Measurements from ENCODE around the gene RABGEF1.
"Not testable (repeated sequence)": the region's sequence is repeated elsewhere in the genome, so short reads cannot be mapped to it uniquely, and the experiment has no call there.

RABGEF1 gene

GRCh38 chr7:66766041-66766440 is 25.5 kb downstream of the RABGEF1 start:
- DNase-seq, result no peak

- DNase-seq, result not testable (repeated sequence)
These were observed 27.0 kb downstream of the RABGEF1 start for GRCh38 chr7:66767486-66767885.

- DNase-seq, result no peak
These were observed 28.6 kb downstream of the RABGEF1 start for GRCh38 chr7:66768865-66769832.

GRCh38 chr7:66769833-66770512 is 29.4 kb downstream of the RABGEF1 start:
- no peak for DNase-seq

- no peak for DNase-seq
These were observed 31.3 kb downstream of the RABGEF1 start for GRCh38 chr7:66771795-66772194.

- DNase-seq, result not testable (repeated sequence)
These were observed 33.2 kb downstream of the RABGEF1 start for GRCh38 chr7:66773744-66774143.

GRCh38 chr7:66776383-66776782 is 35.9 kb downstream of the RABGEF1 start:
- not testable (repeated sequence) for DNase-seq

- no peak for DNase-seq
These were observed 36.4 kb downstream of the RABGEF1 start for GRCh38 chr7:66776800-66777442.

- no peak for DNase-seq
These were observed 37.7 kb downstream of the RABGEF1 start for GRCh38 chr7:66778201-66778600.

- no peak for DNase-seq
These were observed 39.3 kb downstream of the RABGEF1 start for GRCh38 chr7:66779669-66780409.

GRCh38 chr7:66781408-66782090 is 41.0 kb downstream of the RABGEF1 start:
- DNase-seq, result no peak

- not testable (repeated sequence) for DNase-seq
These were observed 42.3 kb downstream of the RABGEF1 start for GRCh38 chr7:66782875-66783274.

GRCh38 chr7:66783887-66784595 is 43.5 kb downstream of the RABGEF1 start:
- not testable (repeated sequence) for DNase-seq

GRCh38 chr7:66790196-66790595 is 49.7 kb downstream of the RABGEF1 start:
- DNase-seq, result no peak

- no peak for DNase-seq
These were observed 50.2 kb downstream of the RABGEF1 start for GRCh38 chr7:66790725-66791124.

GRCh38 chr7:66800591-66800990 is 60.1 kb downstream of the RABGEF1 start:
- no peak for DNase-seq

GRCh38 chr7:66804001-66804400 is 63.5 kb downstream of the RABGEF1 start:
- no peak for DNase-seq

- DNase-seq, result no peak
These were observed 67.2 kb downstream of the RABGEF1 start for GRCh38 chr7:66807736-66808135.

- DNase-seq, result no peak
These were observed 70.2 kb downstream of the RABGEF1 start for GRCh38 chr7:66810716-66811115.

- not testable (repeated sequence) for DNase-seq
These were observed 74.8 kb downstream of the RABGEF1 start for GRCh38 chr7:66815186-66815875.

- DNase-seq, result no peak
These were observed 75.4 kb downstream of the RABGEF1 start for GRCh38 chr7:66815951-66816350.
